HG03135 (cell line): ENCODE results near the gene BOD1L1.
A peak's percentile ranks its signal among the peaks of the same experiment; 100 is the strongest.
"Not testable (repeated sequence)": the region's sequence is repeated elsewhere in the genome, so short reads cannot be mapped to it uniquely, and the experiment has no call there.

Experiments
- ATAC-seq: cut with Tn5 transposase; IDR thresholded peaks from one replicate; pipeline ENCODE4 v1.9.1; 2021; ENCODE audit warnings: mild to moderate bottlenecking, moderate library complexity; ENCODE audit not compliant: unreplicated experiment

Gene BOD1L1

DNA sequence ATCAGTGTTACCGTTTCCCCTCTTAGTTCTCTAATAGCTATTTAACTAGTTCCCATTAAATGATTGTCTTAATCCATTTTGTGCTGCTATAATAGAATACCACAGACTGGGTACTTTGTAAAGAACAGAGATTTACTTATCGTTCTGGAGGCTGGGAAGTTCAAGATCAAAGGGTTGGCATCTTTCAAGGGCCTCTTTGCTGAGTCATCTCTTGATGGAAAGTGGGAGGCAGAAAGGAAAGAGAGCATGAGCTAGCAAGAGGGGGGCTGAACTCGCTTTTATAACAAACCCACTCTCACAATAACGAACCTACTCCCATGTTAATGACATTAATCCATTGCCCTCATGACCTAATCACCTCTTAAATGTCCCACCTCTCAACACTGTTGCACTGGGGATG lies 65.9 kb downstream of the BOD1L1 start:
- no peak for ATAC-seq

DNA sequence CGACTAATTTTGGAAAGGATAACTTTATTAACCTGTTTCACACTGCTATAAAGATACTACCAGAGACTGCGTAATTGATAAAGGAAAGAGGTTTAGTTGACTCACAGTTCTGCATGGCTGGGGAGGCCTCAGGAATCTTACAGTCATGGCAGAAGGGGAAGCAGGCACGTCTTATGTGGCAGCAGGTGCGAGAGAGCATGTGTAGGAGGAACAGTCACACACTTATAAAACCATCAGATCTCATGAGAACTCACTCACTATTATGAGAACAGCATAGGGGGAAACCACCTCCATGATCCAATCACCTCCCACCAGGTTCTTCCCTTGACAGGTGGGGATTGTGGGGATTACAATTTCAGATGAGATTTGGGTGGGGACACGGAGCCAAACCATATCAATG lies 67.4 kb downstream of the BOD1L1 start:
- ATAC-seq: not testable (repeated sequence)

DNA sequence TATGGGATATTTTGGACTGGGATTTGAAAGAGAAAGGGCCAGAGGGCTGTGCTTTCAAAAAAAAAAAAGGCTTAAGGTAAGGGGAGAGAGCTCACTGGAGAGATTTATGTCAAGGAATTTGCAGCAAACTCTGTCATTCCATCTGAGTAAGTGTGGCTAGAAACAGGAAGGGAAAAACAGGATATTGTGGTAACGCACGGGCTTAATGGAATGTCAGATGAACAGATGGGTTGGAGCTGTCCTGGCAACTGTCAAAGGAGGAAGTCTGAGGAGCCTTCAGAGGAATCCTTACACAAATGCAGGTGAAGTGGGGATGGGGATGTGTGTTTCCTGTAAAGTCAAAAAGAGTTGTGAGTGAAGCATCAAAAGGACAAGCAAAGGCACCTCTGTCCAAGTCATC lies 68.1 kb downstream of the BOD1L1 start:
- ATAC-seq: no peak

DNA sequence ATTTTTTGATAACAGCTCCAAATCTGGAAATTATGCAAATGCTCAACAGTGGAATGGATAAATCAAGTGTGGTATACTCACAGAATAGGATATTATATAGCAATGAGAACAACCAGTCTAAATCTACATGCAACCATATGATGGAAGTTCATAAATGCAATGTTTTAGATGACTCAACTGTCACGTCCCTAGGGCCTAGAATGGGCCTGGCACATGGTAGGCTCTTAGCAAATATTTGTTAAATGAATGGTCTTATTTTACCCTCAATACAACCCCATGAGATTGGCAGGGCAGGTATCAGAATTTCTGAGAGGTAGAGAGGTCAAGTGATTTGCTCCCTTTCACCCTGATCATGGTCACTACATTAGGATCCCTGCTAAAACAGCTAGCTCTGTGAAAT lies 68.6 kb downstream of the BOD1L1 start:
- ATAC-seq: no peak

DNA sequence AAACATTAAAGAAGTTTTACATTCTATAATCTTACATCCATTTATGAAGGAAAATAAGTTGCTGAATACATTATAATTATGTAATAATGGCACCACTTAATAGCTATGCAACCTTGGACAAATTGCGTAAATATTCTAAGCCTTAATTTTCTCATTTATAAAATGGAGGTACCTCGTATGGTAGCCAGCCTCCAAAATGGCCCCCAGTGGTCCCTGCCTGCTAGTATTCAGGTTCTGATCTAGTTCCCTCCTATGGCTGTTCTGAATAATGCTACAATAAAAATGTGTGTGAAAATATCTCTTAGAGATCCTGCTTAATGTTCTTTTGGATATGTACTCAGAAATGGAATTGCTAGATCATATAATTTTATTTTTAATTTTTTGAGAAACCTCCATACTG lies 72.2 kb downstream of the BOD1L1 start:
- no peak for ATAC-seq

DNA sequence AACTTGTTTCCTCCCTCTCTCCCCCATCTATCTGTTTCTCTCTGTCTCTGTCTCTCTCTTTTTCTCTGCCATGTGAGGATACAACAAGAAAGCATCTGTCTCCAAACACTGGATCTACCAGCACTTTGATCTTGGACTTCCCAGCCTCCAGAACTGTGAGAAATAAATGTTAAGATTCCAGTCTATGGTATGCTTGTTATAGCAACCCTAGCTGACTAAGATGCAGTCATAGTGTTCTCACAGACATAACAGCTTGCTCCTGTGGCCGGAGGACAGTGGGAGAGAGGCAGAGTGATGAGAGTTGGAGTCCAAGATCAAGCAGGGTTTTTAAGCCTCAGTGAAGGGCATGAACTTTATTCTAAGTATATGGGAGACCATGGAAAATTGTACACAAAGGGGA lies 74.4 kb downstream of the BOD1L1 start:
- ATAC-seq: no peak

DNA sequence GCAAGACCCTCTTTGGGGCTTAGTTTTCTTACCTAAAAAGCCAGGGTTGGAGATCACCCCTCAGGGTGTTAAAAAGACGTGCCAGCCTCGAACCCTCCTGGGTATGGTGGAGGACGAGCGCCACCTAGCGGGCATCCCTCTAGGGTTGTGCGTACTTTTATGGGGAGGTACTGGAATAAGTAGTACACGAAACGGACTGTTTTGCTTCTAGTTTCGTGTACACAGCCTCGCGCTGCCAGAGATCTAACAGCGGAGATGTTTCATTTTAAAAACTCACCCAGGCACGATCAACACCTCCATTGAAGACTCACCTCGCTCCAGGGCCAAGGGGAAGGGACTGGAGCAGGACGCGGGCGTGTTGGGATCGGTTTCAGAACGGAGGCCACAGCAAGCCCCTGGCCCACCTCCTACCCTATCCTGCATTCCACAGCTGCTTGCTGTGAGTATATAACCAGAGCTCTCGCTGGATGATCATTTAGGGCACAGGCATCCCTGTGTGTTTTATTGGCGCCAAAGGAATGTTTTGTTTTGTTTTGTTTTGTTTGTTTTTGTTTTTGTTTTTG lies 78.5 kb downstream of the BOD1L1 start:
- peak; percentile 81 for ATAC-seq

DNA sequence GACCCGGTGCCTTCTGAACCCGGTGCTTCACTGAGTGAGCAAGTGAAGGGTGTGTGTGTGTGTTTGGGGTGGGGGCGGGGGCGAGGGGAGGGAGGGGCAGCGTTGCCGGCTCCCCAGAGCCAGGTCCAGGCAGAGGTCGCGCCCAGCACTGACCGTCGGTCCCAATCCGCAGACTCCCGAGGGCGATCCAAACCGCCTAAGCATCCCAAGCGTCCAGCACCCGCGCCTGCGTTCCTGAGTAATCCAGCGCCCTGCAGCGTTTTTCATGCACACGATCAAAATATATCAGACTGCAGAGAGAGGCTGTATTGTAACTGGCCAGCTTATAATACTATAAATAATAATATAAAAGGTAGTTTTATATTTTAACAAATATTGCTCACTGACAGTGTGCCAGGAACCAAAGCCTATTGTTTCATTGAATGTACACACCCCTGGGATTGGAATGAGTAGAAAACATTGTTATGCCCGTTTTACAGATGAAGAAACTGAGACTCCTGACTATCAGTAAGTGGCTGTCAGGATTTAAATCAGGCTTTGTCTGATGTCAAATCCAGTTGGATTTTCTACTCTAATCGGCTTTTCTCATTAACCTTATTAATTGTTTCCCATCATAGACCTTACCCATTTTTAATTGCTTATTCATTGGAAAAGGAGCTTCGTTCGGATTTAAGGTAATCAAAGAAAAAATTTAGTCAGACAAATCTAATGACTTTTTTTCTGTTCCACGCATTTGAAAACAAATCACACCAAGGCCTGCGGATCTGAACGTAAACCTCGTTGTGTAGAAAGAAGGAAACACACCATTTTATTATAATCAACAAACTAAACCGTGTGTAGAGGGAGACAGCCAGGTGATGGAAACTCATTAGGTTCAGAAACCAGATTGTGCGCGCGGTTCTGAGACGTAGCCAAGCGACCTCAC lies 79.2 kb downstream of the BOD1L1 start:
- ATAC-seq: no peak

DNA sequence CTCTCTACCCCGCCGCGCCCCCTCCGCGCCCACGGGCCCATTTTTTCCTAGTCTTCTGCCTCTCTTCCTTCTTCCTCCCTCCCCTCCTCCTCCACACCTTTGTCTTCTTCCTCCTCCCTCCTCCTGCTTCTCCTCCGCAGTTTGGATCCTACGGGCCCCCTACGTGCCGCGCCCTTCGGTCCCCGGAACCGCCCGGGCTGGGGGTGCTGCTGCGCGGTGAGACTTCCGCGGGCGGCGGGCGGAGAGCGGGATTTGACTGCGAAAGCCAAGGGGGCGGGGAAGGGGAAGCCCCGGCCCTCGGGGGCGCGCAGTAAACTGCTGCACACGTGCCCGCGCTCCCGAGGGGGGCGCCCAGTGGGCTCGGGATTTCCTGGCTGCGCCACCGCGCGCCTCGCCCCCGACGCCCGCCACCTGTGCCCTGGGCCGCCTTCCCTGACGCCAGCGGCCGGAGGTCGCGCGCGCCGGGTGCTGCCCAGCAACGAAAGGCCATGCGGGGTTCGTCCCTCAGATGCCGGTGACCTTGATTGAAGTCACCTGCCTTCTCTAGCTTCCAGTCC lies 80.0 kb downstream of the BOD1L1 start:
- ATAC-seq: no peak

DNA sequence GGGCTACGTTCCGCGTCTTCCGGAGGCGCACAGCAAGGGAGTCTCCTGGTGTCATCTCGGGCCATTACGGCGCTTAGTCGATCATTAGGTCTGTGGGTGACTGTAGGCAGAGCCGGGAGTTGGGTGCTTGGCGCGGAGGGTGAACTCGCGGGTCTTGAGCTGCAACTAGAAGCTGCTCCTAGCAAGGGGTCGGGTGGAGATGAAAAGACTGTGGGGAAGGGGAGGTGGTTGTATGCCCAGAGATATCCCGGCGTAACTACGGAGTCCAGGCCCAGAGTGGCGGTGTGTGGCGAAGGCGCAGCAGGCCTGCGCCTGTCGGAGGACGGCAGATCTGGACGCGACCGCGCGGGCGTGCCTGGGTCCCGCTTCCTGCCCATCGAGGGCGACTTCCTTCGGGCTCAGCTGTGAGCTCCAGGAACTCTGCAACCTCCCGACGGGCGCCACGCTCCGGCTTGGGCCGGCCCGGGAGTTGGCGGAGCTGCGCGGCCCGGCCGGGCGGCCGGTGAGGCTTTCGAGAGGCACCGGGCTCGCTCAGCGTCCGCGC lies 80.5 kb downstream of the BOD1L1 start:
- no peak for ATAC-seq

DNA sequence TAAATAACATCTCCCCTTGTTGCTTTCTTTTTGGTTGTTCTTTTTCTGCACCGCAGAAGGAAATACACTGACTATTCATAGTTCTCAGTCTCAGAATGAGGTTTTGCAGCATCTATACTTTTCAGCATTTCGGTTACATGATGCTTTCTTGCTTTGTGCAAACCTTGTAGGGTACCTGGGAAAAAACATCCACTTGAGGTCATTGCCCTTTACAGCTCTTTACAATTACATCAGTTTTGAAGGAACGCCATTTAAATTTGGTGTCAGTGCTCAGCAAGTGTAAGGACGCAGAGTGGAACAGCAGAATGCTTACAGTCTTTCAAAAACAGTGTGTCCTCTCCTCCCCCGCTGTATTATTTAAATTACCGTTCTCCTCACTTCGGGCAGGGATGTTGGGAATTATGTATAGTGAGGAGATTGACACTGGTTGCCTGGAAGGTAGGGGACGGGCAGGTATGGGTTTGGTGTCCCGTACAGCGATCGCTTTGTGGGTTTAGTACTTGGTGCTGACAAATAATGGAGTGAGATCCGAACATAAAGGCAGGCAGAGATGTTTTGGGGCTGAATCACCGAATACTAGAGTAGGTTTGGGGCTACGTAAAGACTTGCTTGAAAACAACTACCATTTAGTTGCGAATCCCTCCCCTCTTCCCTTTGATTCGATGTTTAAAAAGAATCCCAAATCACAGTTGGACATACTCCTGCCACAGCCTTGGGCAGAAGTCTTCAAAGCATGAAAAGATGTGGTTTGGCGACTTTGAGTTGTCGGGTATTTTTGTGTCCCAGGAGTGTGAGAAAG lies 81.2 kb downstream of the BOD1L1 start:
- no peak for ATAC-seq

DNA sequence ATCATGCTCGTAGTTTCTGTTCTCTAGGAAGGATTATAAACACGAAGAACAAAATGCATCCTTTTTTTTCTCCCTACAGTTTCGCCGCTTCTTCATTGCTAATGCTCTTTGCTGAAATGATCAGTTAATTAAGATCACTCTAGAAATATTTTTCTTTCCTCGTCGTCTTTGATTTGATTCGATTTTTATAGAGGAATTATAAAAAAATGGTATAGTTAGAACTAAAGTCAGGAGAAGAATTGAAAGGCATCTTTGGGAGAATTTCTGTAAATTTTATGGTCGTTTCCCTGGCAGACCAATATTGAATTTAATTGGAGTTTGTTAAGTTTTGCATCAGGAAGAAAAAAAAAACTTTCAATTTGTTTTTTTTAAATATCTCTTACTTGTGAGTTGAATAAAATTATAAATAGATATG lies 82.1 kb downstream of the BOD1L1 start:
- ATAC-seq: no peak

DNA sequence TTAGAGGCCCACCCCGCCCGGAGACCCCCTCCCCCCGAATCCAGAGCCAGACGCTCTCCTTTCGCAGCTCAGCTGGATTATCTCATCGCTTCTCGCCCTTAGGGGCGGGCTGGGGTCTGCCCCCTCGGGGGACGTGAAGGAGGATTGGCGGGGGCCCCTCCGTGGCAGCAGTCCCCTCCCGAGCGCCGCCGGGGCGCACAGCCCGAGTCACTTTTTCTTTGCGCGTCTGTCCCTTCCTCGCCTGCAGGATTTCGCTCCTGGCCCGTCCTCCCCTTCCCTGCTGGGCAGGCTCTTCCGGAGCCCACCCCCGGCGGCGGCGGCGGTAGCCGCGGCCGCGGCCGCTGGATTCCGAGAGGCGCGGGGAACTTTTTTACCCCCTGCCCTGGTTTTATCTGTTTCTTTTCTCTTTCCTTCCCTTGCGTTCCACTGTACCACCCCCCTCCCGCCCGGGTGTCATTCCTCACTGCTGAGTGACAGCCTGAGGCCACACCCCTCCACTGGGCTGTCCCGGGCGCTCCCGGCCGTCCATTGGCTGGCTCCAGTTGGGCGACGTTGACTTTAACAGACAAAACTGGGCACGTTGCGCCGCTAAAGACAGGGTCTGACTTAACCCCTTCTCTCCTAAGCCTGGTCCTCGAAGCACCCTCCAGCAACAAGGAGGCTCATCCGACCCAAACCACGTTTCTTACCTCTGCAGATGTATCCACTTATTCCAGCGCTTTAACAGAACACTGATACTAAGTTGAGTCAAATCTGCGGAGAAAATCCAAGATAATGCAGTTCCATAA lies 82.7 kb downstream of the BOD1L1 start:
- no peak for ATAC-seq

DNA sequence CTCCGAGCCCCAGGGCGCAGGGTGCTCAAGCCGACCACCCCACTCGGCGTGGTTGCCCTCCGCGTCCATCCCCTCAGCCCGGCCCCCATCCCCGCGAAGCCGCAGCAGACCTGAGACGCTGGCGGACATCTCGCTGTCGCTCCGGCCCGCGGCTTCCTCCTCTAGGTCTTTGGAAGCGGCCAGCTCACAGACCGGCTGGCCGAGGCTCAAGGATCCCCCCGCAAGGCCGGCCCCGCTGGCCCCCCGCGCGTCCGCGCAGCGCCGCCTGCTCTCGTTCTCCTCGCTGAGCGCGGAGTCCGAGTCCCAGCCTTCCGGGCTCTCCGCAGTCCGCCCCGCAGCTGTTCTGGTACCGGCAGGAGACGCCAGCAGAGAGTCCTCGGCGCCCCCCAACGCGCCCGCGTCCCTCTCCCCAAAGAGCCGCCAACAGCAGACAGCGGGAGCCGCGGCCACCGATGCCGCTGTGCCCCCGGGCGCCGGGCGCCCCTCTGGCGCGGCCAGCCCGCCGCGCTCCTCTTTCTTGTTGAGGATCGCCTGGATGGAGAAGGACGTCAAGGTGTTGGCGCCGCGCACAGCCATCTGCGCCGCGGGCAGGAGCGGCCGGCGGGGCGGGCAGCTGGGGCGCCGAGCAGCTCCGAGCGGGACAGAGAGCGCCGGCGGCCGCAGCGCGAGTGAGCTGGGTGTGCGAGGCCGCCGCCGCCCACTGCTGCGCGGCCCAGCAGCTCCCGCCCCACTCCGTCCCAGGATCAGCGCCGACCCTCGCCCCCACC lies 83.5 kb downstream of the BOD1L1 start, which contains the start of gene NKX3-2:
NKX3-2 (minus strand) TSS at position 670 of the 767 bp plus-strand sequence; CDS start at position 576, 94 bp downstream.
- ATAC-seq: no peak

DNA sequence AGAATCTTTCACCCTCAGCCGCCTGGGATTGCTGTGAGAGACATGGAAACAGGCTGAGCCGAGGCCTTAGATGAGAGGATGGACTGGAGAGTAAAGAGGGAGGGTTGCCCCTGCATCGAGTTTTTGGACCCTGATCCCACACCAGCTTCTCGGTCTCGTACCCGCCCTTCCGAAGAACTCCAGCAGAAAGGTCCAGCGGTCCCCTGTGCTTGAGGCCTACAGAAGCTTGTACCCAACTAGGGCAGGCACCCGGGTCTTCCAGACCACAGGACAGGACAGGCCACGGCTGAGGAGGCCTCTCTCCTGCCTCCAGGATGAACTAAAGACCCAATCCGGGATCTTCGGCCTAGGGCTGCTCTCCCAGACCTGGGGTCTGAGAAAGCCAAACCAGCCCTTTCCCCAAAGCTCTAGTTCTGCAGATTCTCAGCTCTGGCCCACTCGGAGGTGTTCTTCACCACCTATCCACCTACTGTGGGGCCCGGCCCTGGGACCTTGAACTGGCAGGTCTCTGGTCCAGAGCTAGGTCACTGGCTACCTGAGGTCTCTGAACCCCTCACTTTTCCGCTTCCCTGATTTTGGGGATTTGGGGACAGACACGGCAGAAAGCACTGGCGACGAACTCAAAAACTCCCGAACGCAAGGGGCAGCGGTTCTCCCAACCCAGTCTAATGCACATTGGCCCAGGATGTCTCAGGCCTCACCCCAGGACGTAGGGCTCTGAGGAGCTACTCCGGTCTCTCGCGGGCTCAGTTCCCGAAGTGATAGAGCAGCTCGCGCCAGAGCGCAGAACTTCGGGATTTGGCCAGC lies 84.3 kb downstream of the BOD1L1 start:
- ATAC-seq: no peak

DNA sequence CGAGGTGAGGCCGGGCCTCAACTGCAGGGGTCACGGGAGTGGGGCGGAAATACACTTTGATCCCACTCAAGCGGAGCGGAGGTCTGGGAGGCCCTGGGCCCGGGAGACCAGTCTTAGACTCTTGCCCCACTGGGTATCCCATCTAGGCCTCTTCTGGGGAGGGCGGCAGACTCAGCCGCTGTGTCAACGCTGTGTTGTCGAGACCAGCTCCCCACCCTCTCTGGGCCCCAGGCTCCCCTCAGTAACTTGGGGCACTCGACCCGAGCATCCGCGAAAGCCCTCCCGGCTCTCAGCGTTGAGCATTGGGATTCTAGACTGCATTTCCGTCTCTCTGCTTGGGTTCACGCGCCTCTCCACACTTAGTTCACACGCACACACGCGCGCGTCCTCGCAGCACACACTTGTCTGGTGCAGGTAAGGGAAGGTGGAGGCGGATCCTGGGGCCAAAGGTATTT lies 84.9 kb downstream of the BOD1L1 start:
- ATAC-seq: no peak

DNA sequence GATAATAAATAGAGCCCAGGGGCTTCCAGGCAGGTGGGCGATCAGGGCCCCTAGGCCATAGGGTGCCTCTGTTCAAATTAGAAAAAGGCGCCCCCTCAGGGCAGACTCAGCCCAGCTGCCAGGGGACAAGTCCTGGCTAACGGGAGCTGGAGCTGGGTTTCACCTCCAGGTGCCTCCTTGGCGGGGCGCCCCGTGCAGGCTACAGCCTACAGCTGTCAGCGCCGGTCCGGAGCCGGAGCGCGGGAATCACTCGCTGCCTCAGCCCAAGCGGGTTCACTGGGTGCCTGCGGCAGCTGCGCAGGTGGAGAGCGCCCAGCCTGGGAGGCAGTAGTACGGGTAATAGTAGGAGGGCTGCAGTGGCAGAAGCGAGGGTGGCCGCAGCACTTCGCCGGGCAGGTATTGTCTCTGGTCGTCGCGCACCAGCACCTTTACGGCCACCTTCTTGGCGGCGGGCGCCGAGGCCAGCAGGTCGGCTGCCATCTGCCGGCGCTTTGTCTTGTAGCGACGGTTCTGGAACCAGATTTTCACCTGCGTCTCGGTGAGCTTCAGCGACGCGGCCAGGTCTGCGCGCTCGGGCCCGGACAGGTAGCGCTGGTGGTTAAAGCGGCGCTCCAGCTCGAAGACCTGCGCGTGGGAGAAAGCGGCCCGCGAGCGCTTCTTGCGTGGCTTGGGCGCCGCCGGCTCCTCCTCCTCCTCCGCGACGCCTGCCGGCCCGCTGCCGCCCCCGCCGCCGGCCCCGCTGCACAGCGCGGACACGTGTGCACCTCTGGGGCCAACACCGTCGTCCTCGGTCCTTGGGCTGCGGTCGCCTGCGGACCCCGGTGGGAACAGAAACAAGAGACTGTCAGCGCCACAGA lies 85.6 kb downstream of the BOD1L1 start:
- ATAC-seq: peak; percentile 42
